ENCODE measurements around the gene PHLDB2.

PHLDB2 gene

GRCh38 chr3:111821891-111822290 is 37.2 kb upstream of the PHLDB2 start:
- Histone ChIP-seq H3K27ac (no peak overlapping the region), H3K36me3 (no peaks in the 10 kb centered on the region), H3K27me3 (no peaks in the 10 kb centered on the region), H3K4me3 (no peak overlapping the region), H3K9me3 (replicated peaks in 1 of 11) (peaks cover 25 to 37% (median 32%) of the 10 kb centered on the region in 11 experiments), H4K20me1 (no peaks in the 10 kb centered on the region), H3K4me2 (no peak overlapping the region), H3K4me1 (peaks cover 5 to 16% (median 11%) of the 10 kb centered on the region in 10 experiments; a peak in 16 of 20 replicates), H3K9ac (no peak overlapping the region)
- TF ChIP-seq Cebpa-rat (IDR thresholded peaks at IDR 0.05), result no peak

- H3K4me2 ChIP-seq, result no peak overlapping the region
- H3K9ac ChIP-seq, result no peak overlapping the region
- H4K20me1 ChIP-seq, result no peaks in the 10 kb centered on the region
- H3K27ac ChIP-seq, result no peak overlapping the region
- peaks cover 17 to 36% (median 26%) of the 10 kb centered on the region in 11 experiments for H3K9me3 ChIP-seq (replicated peaks in 1 of 11)
- no peak overlapping the region for H3K4me3 ChIP-seq
- peaks cover 5 to 21% (median 11%) of the 10 kb centered on the region in 10 experiments; a peak in 16 of 20 replicates for H3K4me1 ChIP-seq
- H3K36me3 ChIP-seq, result no peaks in the 10 kb centered on the region
- no peaks in the 10 kb centered on the region for H3K27me3 ChIP-seq
- no peak for TF ChIP-seq Cebpa-rat (IDR thresholded peaks at IDR 0.05)
These were observed 36.3 kb upstream of the PHLDB2 start for GRCh38 chr3:111822804-111823203.

- Histone ChIP-seq H3K4me3 (no peak overlapping the region), H3K36me3 (no peaks in the 10 kb centered on the region), H3K27ac (no peak overlapping the region), H3K9ac (no peak overlapping the region), H3K27me3 (no peaks in the 10 kb centered on the region), H3K4me1 (peaks cover 5 to 21% (median 11%) of the 10 kb centered on the region in 10 experiments; a peak in 16 of 20 replicates), H3K4me2 (no peak overlapping the region), H4K20me1 (no peaks in the 10 kb centered on the region), H3K9me3 (replicated peaks in 1 of 11) (peaks cover 17 to 33% (median 25%) of the 10 kb centered on the region in 11 experiments)
- TF ChIP-seq Cebpa-rat (IDR thresholded peaks at IDR 0.05), result no peak
These were observed 35.7 kb upstream of the PHLDB2 start for GRCh38 chr3:111823341-111823855.

GRCh38 chr3:111824351-111824750 is 34.7 kb upstream of the PHLDB2 start:
- Histone ChIP-seq H3K27me3 (no peaks in the 10 kb centered on the region), H3K4me3 (no peak overlapping the region), H3K4me2 (peak overlapping the region in 9 of 11 experiments; percentile 2 to 61 (median 40); a peak in 15 of 22 replicates), H3K36me3 (no peaks in the 10 kb centered on the region), H3K9me3 (replicated peaks in 1 of 11) (peaks cover 10 to 24% (median 16%) of the 10 kb centered on the region in 11 experiments), H4K20me1 (no peaks in the 10 kb centered on the region), H3K4me1 (peaks cover 5 to 21% (median 11%) of the 10 kb centered on the region in 10 experiments; a peak in 16 of 20 replicates), H3K27ac (no peak overlapping the region), H3K9ac (no peak overlapping the region)
- no peak for TF ChIP-seq Cebpa-rat (IDR thresholded peaks at IDR 0.05)

GRCh38 chr3:111827871-111828270 is 31.2 kb upstream of the PHLDB2 start:
- Histone ChIP-seq H3K4me2 (no peak overlapping the region), H3K36me3 (no peaks in the 10 kb centered on the region), H4K20me1 (no peaks in the 10 kb centered on the region)

GRCh38 chr3:111828530-111828929 is 30.5 kb upstream of the PHLDB2 start:
- H3K27ac ChIP-seq, result no peak overlapping the region
- H3K4me1 ChIP-seq, result peaks cover 5 to 21% (median 11%) of the 10 kb centered on the region in 10 experiments; a peak in 16 of 20 replicates
- TF ChIP-seq Cebpa-rat (IDR thresholded peaks at IDR 0.05), result no peak
- no peaks in the 10 kb centered on the region for H4K20me1 ChIP-seq
- no peak overlapping the region for H3K4me2 ChIP-seq
- H3K27me3 ChIP-seq, result no peaks in the 10 kb centered on the region
- no peak overlapping the region for H3K9ac ChIP-seq
- H3K4me3 ChIP-seq, result no peak overlapping the region
- no peaks in the 10 kb centered on the region for H3K36me3 ChIP-seq
- H3K9me3 ChIP-seq (replicated peaks in 1 of 11), result peaks cover 0 to 5% (median 0%) of the 10 kb centered on the region in 11 experiments; a peak in 1 of 22 replicates

More at GRCh38 chr3:111827871-111828270, 31.2 kb upstream of the PHLDB2 start:
- Histone ChIP-seq H3K9me3 (replicated peaks in 1 of 11) (peaks cover 0 to 5% (median 0%) of the 10 kb centered on the region in 11 experiments; a peak in 1 of 22 replicates), H3K4me1 (peaks cover 5 to 21% (median 11%) of the 10 kb centered on the region in 10 experiments; a peak in 16 of 20 replicates), H3K9ac (no peak overlapping the region), H3K4me3 (no peak overlapping the region), H3K27me3 (no peaks in the 10 kb centered on the region), H3K27ac (no peak overlapping the region)
- no peak for TF ChIP-seq Cebpa-rat (IDR thresholded peaks at IDR 0.05)

GRCh38 chr3:111829023-111829422 is 30.0 kb upstream of the PHLDB2 start:
- Histone ChIP-seq H3K27me3 (no peaks in the 10 kb centered on the region), H3K9ac (no peak overlapping the region), H3K36me3 (no peaks in the 10 kb centered on the region), H3K27ac (no peak overlapping the region), H3K4me2 (no peak overlapping the region), H3K4me3 (no peak overlapping the region), H3K9me3 (replicated peaks in 1 of 11) (peaks cover 0 to 5% (median 0%) of the 10 kb centered on the region in 11 experiments; a peak in 1 of 22 replicates), H3K4me1 (peaks cover 5 to 20% (median 10%) of the 10 kb centered on the region in 10 experiments; a peak in 16 of 20 replicates), H4K20me1 (no peaks in the 10 kb centered on the region)
- TF ChIP-seq Cebpa-rat (IDR thresholded peaks at IDR 0.05), result no peak

GRCh38 chr3:111831840-111832239 is 27.2 kb upstream of the PHLDB2 start:
- no peaks in the 10 kb centered on the region for H4K20me1 ChIP-seq
- peaks cover 0 to 5% (median 0%) of the 10 kb centered on the region in 10 experiments; a peak in 1 of 20 replicates for H3K4me1 ChIP-seq
- H3K36me3 ChIP-seq, result no peaks in the 10 kb centered on the region
- no peak overlapping the region for H3K9ac ChIP-seq
- no peak overlapping the region for H3K4me3 ChIP-seq
- H3K27ac ChIP-seq, result no peak overlapping the region
- TF ChIP-seq Cebpa-rat (IDR thresholded peaks at IDR 0.05), result no peak
- H3K4me2 ChIP-seq, result no peak overlapping the region
- H3K9me3 ChIP-seq (replicated peaks in 1 of 11), result peaks cover 0 to 5% (median 0%) of the 10 kb centered on the region in 11 experiments; a peak in 1 of 22 replicates
- H3K27me3 ChIP-seq, result no peaks in the 10 kb centered on the region

GRCh38 chr3:111837112-111837511 is 22.0 kb upstream of the PHLDB2 start:
- Histone ChIP-seq H3K27ac (no peak overlapping the region), H3K4me3 (no peak overlapping the region), H3K4me1 (no peaks in the 10 kb centered on the region), H3K9me3 (replicated peaks in 1 of 11) (no peaks in the 10 kb centered on the region), H3K4me2 (no peak overlapping the region), H3K27me3 (no peaks in the 10 kb centered on the region), H4K20me1 (no peaks in the 10 kb centered on the region), H3K9ac (no peak overlapping the region), H3K36me3 (no peaks in the 10 kb centered on the region)
- no peak for TF ChIP-seq Cebpa-rat (IDR thresholded peaks at IDR 0.05)

GRCh38 chr3:111838133-111838532 is 20.9 kb upstream of the PHLDB2 start:
- H4K20me1 ChIP-seq, result no peaks in the 10 kb centered on the region
- no peak overlapping the region for H3K4me3 ChIP-seq
- H3K4me2 ChIP-seq, result no peak overlapping the region
- no peaks in the 10 kb centered on the region for H3K4me1 ChIP-seq
- no peak for TF ChIP-seq Cebpa-rat (IDR thresholded peaks at IDR 0.05)
- no peaks in the 10 kb centered on the region for H3K36me3 ChIP-seq
- no peaks in the 10 kb centered on the region for H3K9me3 ChIP-seq (replicated peaks in 1 of 11)
- no peak overlapping the region for H3K27ac ChIP-seq
- H3K27me3 ChIP-seq, result no peaks in the 10 kb centered on the region
- H3K9ac ChIP-seq, result no peak overlapping the region

All from BLaER1 treated with 17β-estradiol and CSF1 and Interleukin-3, amounts not matched to agents 10 nM and 100 nM (cell line).